Tibial nerve (tissue), 4 donors: Measurements from ENCODE around the gene PLA2G1B.

Experiments used
- EP300 ChIP-seq, 2 donors: sonication (generic); formaldehyde crosslinking; IDR thresholded peaks; one replicate each; pipeline ENCODE4 v1.6.1; 2017; ENCODE audit warnings: antibody characterized with exemption in 2 of 2, mild to moderate bottlenecking in 1 of 2
- TF ChIP-seq, protein P1 (sequence below), 5 experiments: fragments of 200-600 bp in 3 of 5; fragments of 450-650 bp in 2 of 5; sonication (generic) in 3 of 5; IDR thresholded peaks; one replicate each; pipeline ENCODE4 v1.5.1; 2016 to 2019; ENCODE audit warnings: antibody characterized with exemption in 5 of 5, mild to moderate bottlenecking in 3 of 5, moderate library complexity in 2 of 5

DNA sequence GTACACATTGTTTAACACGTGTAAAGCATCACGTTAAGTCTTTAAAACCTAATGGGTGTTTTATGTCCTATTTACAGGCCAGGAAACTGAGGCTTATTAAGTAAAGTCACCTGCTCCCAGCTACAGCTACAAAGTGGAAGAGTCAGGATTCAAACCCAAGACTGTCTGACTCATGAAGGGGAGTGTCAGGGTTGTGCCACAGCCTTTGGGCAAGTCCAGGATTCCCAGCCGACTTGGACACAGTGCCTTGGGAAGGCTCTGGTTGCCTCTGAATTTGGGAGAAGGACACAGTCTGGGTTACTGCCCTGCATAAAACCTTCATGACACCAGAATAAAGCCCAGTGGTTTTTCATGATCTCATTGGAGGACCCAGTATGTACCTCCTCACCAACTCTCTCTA is 43.2 kb downstream of the PLA2G1B start:
- no peak for TF ChIP-seq EP300 (IDR thresholded peaks at IDR 0.05)
- TF ChIP-seq, protein P1, sequence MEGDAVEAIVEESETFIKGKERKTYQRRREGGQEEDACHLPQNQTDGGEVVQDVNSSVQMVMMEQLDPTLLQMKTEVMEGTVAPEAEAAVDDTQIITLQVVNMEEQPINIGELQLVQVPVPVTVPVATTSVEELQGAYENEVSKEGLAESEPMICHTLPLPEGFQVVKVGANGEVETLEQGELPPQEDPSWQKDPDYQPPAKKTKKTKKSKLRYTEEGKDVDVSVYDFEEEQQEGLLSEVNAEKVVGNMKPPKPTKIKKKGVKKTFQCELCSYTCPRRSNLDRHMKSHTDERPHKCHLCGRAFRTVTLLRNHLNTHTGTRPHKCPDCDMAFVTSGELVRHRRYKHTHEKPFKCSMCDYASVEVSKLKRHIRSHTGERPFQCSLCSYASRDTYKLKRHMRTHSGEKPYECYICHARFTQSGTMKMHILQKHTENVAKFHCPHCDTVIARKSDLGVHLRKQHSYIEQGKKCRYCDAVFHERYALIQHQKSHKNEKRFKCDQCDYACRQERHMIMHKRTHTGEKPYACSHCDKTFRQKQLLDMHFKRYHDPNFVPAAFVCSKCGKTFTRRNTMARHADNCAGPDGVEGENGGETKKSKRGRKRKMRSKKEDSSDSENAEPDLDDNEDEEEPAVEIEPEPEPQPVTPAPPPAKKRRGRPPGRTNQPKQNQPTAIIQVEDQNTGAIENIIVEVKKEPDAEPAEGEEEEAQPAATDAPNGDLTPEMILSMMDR (IDR thresholded peaks at IDR 0.05): no peak
